Osteoblast (primary cell): ENCODE measurements around the gene MAGI1. TPM values are rescaled to one million over a fixed set of nuclear protein-coding genes. Genes with fewer than 3 reads are reported as not detected.

Source experiments
- DNase-seq: peaks from one replicate; pipeline ENCODE4 v3.0.0; 2011; ENCODE audit warnings: low spot score, mixed read lengths; ENCODE audit not compliant: insufficient read length; ENCODE audit errors: missing footprints
- H2AFZ ChIP-seq: 2 replicates; pipeline ENCODE4 v1.6.0; 2011; ENCODE audit warnings: mild to moderate bottlenecking, low read length
- H3K27ac ChIP-seq: 2 replicates; pipeline ENCODE4 v1.5.1; 2011; ENCODE audit warnings: mild to moderate bottlenecking, low read depth, low read length, moderate library complexity
- H3K27me3 ChIP-seq: 2 replicates; pipeline ENCODE4 v1.6.0; 2012; ENCODE audit warnings: mild to moderate bottlenecking, control low read depth, inconsistent platforms, low read length, moderate library complexity; ENCODE audit not compliant: insufficient read depth
- H3K36me3 ChIP-seq: 2 replicates; pipeline ENCODE4 v1.5.1; 2011; ENCODE audit warnings: mild to moderate bottlenecking, low read length, control low read depth, moderate library complexity; ENCODE audit not compliant: insufficient read depth
- H3K4me1 ChIP-seq: 2 replicates; pipeline ENCODE4 v1.5.1; 2011; ENCODE audit warnings: mild to moderate bottlenecking, low read length, control low read depth, moderate library complexity; ENCODE audit not compliant: insufficient read depth
- H3K4me2 ChIP-seq: 2 replicates; pipeline ENCODE4 v1.6.0; 2011; ENCODE audit warnings: mild to moderate bottlenecking, low read length; ENCODE audit not compliant: insufficient read depth
- H3K4me3 ChIP-seq: fragments of 200-600 bp; sonication (generic); 3 replicates; pipeline ENCODE4 v1.5.1; 2012; ENCODE audit warnings: mild to moderate bottlenecking, low read length, inconsistent platforms; ENCODE audit not compliant: insufficient read depth
- H3K79me2 ChIP-seq: 2 replicates; pipeline ENCODE4 v1.6.0; 2012; ENCODE audit warnings: mild to moderate bottlenecking, low read length, control low read depth, inconsistent platforms; ENCODE audit not compliant: insufficient read depth
- H3K9me3 ChIP-seq: 2 replicates; pipeline ENCODE4 v1.5.1; 2011; ENCODE audit warnings: low read depth, low read length, control low read depth
- H4K20me1 ChIP-seq: 2 replicates; pipeline ENCODE4 v1.6.0; 2012; ENCODE audit warnings: mild to moderate bottlenecking, low read length, control low read depth; ENCODE audit not compliant: insufficient read depth
- total RNA-seq: library from RNA; depleted of rRNA; stranded (reverse); fragments of >200 nt; gene quantifications from 2 replicates; pipeline ENCODE4 v1.2.3, GENCODE V29; 2012
- TF ChIP-seq, protein P1 (sequence below): IDR thresholded peaks from 2 replicates; pipeline ENCODE4 v1.5.1; 2011; ENCODE audit warnings: mild to moderate bottlenecking, low read depth, low read length, moderate library complexity; ENCODE audit errors: extremely low read depth

The MAGI1 gene
- total RNA-seq, 1 donor, result 66.6 TPM

DNA sequence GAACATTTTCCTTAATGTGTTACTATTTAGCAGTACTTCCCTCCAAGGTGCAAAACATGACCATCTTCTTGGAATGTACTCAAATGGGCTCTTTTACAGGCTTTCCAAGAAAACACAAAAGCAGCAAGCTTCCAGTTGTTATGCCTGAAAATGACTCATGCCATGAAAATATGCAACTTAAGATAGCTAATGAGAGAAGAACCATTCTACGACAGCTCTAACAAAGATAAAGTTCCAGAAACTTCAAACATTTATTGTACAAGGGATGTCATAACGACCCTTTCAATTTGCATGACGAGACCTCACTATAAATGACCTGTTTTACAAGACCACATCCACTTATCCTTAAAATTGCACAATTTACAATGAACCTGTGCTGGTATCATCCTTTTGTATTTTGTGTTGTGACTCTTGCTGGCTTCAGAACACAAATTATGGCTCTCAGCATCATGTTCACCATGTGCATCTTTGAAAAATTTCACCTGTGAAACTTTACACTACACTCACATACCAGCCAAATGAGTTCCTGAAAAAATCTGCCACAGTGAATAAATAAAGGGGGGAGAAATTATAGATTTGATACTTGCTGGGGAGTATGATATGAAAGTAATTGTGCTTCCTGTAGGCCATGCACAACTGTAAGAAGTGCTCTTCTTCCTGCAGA, 433.7 kb downstream of the MAGI1 start:
- no peak overlapping the region for H3K4me3 ChIP-seq
- no peaks in the 10 kb centered on the region for H3K27me3 ChIP-seq
- H3K4me2 ChIP-seq, result no peak overlapping the region
- H3K9me3 ChIP-seq, result no peaks in the 10 kb centered on the region
- peaks cover 26% of the 10 kb centered on the region for H3K79me2 ChIP-seq
- TF ChIP-seq, protein P1, sequence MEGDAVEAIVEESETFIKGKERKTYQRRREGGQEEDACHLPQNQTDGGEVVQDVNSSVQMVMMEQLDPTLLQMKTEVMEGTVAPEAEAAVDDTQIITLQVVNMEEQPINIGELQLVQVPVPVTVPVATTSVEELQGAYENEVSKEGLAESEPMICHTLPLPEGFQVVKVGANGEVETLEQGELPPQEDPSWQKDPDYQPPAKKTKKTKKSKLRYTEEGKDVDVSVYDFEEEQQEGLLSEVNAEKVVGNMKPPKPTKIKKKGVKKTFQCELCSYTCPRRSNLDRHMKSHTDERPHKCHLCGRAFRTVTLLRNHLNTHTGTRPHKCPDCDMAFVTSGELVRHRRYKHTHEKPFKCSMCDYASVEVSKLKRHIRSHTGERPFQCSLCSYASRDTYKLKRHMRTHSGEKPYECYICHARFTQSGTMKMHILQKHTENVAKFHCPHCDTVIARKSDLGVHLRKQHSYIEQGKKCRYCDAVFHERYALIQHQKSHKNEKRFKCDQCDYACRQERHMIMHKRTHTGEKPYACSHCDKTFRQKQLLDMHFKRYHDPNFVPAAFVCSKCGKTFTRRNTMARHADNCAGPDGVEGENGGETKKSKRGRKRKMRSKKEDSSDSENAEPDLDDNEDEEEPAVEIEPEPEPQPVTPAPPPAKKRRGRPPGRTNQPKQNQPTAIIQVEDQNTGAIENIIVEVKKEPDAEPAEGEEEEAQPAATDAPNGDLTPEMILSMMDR, result no peak
- no peaks in the 10 kb centered on the region for H3K4me1 ChIP-seq
- H4K20me1 ChIP-seq, result peaks cover 78% of the 10 kb centered on the region
- H2AFZ ChIP-seq, result no peak overlapping the region
- no peaks in the 10 kb centered on the region for H3K36me3 ChIP-seq
- no peak for DNase-seq
- H3K27ac ChIP-seq, result no peak overlapping the region

DNA sequence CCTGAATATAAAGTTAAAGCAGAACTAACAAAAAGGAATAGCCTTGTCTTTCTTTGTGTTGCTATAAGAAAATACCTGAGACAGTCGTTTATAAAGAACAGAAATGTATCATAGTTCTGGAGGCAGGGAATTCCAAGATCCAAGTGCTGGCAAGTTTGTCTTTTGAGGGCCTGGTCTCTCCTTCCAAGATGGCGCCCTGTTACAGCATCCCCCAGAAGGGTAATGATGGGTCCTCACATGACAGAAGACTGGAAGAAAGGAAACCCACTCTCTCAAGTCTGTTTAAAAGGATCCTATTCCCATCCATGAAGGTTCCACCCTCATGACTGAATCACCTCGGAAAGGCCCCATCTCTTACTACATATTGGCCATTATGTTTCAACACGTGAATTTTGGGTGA, 435.1 kb downstream of the MAGI1 start:
- Histone ChIP-seq H3K9me3 (no peaks in the 10 kb centered on the region), H3K27ac (no peak overlapping the region), H3K4me3 (no peak overlapping the region), H3K4me2 (no peak overlapping the region), H3K36me3 (no peaks in the 10 kb centered on the region), H4K20me1 (peaks cover 80% of the 10 kb centered on the region), H3K27me3 (no peaks in the 10 kb centered on the region), H2AFZ (no peak overlapping the region), H3K4me1 (no peaks in the 10 kb centered on the region), H3K79me2 (peaks cover 26% of the 10 kb centered on the region)
- DNase-seq, result no peak
- TF ChIP-seq, protein P1, result no peak

DNA sequence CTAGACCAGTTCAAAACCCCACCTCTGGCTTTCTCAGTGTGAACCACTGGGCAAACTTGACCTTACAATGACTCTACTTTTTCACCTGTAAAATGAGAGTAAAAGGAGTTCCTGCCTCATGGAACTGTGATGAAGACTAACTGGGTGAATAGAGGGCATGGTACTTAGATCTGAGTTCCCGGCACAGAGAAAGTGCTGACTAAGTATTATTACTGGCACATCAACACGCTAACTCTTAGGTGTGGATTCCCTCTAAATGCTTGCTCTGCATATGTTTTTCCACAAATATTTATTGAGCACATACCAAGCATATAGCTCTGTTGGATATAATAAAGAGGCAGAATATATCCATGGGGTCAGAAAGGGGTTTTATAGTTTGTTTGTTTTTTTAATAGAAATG, 437.8 kb downstream of the MAGI1 start:
- H3K36me3 ChIP-seq, result no peaks in the 10 kb centered on the region
- H4K20me1 ChIP-seq, result peaks cover 77% of the 10 kb centered on the region
- H3K27ac ChIP-seq, result no peak overlapping the region
- H3K27me3 ChIP-seq, result no peaks in the 10 kb centered on the region
- H3K9me3 ChIP-seq, result no peaks in the 10 kb centered on the region
- no peak for DNase-seq
- H3K4me1 ChIP-seq, result no peaks in the 10 kb centered on the region
- TF ChIP-seq, protein P1, result no peak
- H3K4me3 ChIP-seq, result no peak overlapping the region
- H2AFZ ChIP-seq, result no peak overlapping the region
- H3K4me2 ChIP-seq, result no peak overlapping the region
- peaks cover 30% of the 10 kb centered on the region for H3K79me2 ChIP-seq

DNA sequence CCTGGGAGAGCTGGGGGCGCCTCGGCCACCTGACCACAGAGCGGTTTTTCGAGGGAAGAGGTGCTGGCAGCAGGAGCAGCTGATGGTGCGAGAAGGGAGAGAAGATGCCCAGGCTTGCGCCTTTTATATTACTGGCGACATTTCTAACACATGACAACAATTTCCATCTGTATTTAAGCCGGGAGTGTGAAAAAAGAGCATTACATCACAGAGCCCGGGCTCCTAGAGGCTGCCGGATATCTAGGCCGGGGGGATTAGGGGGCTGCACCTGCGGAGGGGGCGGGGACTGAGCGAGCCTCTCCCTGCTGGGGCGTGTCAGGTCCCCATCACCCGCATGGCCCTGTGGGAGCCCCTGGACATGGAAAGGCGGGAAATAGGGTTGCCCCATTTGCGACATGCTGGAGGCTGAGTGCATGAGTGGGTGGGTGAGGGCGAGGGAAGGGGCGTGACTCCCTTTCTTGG, 440.7 kb downstream of the MAGI1 start:
- Histone ChIP-seq H3K4me2 (peak overlapping the region; percentile 71), H3K79me2 (peaks cover 44% of the 10 kb centered on the region), H4K20me1 (peaks cover 76% of the 10 kb centered on the region), H3K4me1 (no peaks in the 10 kb centered on the region), H3K36me3 (no peaks in the 10 kb centered on the region), H3K27ac (no peak overlapping the region), H2AFZ (no peak overlapping the region), H3K9me3 (no peaks in the 10 kb centered on the region), H3K27me3 (no peaks in the 10 kb centered on the region), H3K4me3 (peak overlapping the region; percentile 62)
- TF ChIP-seq, protein P1, result no peak
- peak; percentile 75 for DNase-seq
